Stimulated activated naive CD8-positive, alpha-beta T cell treated with anti-CD3 and anti-CD28 coated beads, Interleukin-15, amount 100 ng/mL, for 72 hours (primary cell): Measurements from ENCODE around the gene FOXK2.
"Not testable (repeated sequence)": the region's sequence is repeated elsewhere in the genome, so short reads cannot be mapped to it uniquely, and the experiment has no call there.

Source experiments
- ATAC-seq: fragments of 150-1000 bp; cut with Tn5 transposase; 2 replicates; pipeline ENCODE4 v1.10.0; 2021; ENCODE audit warnings: mild to moderate bottlenecking, moderate library complexity
- DNase-seq, 2 donors: peaks; one replicate each; pipeline ENCODE4 v3.0.0; 2021 to 2022
- H3K27ac Mint-ChIP-seq, 2 donors: one replicate each; pipeline ENCODE4 v1.8.0; 2022; ENCODE audit warnings: mild to moderate bottlenecking in 2 of 2, mixed read lengths in 2 of 2, moderate library complexity in 2 of 2
- H3K27me3 Mint-ChIP-seq: one replicate; pipeline ENCODE4 v1.8.0; 2022; ENCODE audit warnings: mixed read lengths
- H3K4me1 Mint-ChIP-seq: one replicate; pipeline ENCODE4 v1.8.0; 2022; ENCODE audit warnings: mild to moderate bottlenecking, mixed read lengths
- H3K4me3 Mint-ChIP-seq, 2 donors: one replicate each; pipeline ENCODE4 v1.8.0; 2022; ENCODE audit warnings: mild to moderate bottlenecking in 2 of 2, mixed read lengths in 2 of 2, moderate library complexity in 1 of 2
- H3K9me3 Mint-ChIP-seq, 2 donors: one replicate each; pipeline ENCODE4 v1.8.0; 2022; ENCODE audit warnings: mixed read lengths in 2 of 2

Gene FOXK2

DNA sequence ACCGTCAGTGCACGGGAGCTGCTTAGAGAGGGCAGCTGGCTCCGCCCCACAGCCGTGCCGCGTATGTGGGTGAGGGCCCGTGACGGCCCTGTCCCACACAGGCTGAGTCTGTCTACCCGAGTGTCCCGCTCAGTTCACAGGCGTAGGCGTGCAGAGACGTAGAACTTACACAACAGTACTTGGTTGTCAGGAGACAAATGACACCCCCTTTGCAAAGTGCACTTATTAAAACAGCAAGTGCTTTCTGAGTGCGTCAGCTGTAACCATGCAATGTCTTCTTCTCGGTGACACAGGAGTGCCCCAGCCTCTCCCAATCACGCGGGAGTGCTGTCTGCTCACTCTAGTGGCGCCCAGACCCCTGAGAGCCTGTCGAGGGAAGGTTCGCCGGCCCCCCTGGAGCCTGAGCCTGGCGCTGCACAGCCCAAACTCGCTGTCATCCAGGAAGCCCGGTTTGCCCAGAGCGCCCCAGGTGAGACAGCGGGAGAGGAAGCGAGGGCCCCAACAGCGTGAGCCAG is 64.2 kb downstream of the FOXK2 start:
- no peaks in the 10 kb centered on the region for H3K27me3 Mint-ChIP-seq
- H3K4me3 Mint-ChIP-seq: no peak overlapping the region
- ATAC-seq: no peak
- peak overlapping the region; percentile 54 to 61 for H3K27ac Mint-ChIP-seq
- DNase-seq: no peak
- no peaks in the 10 kb centered on the region for H3K9me3 Mint-ChIP-seq
- peaks cover 48% of the 10 kb centered on the region for H3K4me1 Mint-ChIP-seq

DNA sequence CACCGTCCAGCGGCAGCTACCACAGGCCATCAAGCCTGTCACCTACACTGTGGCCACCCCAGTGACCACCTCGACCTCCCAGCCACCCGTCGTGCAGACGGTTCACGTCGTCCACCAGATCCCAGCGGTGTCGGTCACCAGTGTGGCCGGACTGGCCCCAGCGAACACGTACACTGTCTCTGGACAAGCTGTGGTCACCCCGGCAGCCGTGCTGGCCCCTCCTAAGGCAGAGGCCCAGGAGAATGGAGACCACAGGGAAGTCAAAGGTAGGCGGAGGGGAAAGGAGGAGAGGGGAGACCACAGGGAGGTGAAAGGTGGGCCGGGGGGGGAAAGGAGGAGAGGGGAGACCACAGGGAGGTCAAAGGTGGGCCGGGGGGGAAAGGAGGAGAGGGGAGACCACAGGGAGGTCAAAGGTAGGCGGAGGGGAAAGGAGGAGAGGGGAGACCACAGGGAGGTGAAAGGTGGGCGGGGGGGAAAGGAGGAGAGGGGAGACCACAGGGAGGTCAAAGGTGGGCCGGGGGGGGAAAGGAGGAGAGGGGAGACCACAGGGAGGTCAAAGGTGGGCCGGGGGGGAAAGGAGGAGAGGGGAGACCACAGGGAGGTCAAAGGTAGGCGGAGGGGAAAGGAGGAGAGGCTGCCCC is 66.5 kb downstream of the FOXK2 start:
- H3K4me3 Mint-ChIP-seq: peak overlapping the region in 1 of 2 donors; percentile 18
- peak overlapping the region; percentile 59 to 61 for H3K27ac Mint-ChIP-seq
- H3K4me1 Mint-ChIP-seq: peaks cover 50% of the 10 kb centered on the region
- not testable (repeated sequence) for H3K27me3 Mint-ChIP-seq, H3K9me3 Mint-ChIP-seq, ATAC-seq, DNase-seq

DNA sequence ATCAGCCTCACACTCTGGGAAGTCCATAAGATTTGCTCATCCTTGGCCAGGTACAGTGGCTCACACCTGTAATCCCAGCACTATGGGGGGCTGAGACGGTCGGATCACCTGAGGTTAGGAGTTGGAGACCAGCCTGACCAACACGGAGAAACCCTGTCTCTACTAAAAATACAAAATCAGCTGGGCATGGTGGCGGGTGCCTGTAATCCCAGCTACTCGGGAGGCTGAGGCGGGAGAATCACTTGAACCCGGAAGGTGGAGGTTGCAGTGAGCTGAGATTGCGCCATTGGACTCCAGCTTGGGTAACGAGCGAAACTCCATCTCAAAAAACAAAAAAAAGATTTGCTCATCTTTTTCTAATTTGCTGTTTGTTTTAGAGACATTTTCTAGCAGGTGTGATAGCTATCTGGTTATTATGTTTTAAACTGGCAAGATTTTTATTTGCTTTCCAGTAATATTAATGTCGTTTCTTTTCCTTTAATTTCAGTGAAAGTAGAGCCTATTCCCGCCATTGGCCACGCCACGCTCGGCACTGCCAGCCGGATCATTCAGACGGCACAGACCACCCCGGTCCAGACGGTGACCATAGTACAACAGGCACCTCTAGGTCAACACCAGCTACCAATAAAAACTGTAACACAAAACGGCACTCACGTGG is 67.2 kb downstream of the FOXK2 start:
- H3K27me3 Mint-ChIP-seq: no peaks in the 10 kb centered on the region
- peak overlapping the region in 1 of 2 donors; percentile 14 for H3K27ac Mint-ChIP-seq
- H3K4me1 Mint-ChIP-seq: peaks cover 57% of the 10 kb centered on the region
- DNase-seq: no peak
- no peaks in the 10 kb centered on the region for H3K9me3 Mint-ChIP-seq
- H3K4me3 Mint-ChIP-seq: no peak overlapping the region
- ATAC-seq: no peak

DNA sequence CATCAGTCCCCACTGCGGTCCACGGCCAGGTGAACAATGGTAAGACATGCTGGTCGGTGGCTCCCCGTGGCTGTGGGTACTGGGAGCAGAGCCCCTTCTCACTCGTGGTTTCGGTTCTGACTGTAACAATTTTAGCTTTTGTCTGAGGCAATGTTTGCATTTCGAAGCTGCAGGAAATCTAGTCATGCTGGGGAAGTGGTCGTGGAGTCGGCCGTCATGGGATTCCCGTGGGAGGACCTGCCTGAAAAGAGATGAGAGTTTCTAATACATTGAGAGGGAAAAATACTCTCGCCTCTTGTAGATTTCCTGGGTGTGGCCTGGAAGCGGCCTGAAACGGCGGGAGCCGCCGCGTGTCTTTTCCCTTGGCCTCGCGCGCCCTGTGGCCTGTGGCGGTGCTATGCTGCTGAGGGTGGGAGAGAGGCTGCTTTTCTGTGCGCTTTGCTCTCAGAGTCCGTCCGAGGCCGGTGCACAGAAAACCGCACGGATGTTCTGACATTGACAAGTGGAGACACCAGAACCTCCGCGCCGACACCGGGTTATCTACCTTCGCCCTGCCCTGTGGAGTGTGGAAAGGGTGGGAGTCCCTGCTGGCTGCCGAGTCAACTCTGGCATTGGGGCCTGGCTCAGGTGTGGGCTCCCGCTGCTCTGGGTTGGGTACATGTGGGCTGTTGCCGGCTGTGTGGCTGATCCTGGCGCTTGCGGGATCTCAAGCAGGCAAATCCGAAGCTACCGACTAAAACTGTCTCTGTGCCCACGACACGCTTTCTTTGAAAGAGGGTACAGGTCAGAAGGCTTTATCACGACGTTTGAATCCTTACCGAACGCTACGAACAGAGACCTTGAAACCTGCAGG is 67.9 kb downstream of the FOXK2 start:
- peaks cover 65% of the 10 kb centered on the region for H3K4me1 Mint-ChIP-seq
- peak; percentile 32 for ATAC-seq

DNA sequence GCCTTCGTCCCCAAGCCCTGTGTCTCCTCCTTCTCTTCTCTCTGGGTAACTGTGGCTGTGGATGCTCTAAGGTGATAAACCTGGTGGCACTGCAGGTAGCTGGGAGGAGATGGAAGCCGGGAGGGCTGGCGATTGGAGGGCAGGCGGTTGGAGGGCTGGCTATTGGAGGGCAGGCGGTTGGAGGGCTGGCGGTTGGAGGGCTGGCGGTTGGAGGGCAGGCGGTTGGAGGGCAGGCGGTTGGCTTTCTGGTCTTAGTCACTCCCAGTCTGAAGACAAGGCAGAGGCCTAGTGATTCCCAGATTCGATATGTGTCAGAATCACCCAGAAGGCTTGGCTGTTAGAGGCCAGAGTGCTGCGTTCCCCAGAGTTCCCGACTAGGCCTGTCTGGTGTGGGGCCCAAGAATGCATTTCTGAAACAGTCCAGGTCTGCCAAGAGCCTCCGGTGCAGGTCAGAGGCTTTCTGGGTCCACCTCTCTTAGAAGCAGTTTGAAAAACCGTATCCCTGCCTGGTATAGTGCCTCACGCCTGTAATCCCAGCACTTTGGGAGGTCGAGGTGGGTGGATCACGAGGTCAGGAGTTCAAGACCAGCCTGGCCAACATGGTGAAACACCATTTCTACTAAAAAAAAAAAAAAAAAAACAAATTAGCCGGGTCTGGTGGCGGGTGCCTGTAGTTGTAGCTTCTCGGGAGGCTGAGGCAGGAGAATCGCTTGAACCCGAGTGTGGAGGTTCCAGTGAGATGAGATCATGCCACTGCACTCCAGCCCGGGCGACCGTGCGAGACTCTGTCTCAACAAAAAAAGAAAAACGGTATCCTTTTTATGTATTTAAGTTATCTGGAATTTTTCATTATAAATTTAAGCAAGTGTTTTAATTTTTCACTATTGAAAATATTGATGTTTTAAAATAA is 69.0 kb downstream of the FOXK2 start:
- ATAC-seq: no peak
- H3K27ac Mint-ChIP-seq: peak overlapping the region in 1 of 2 donors; percentile 91
- no peaks in the 10 kb centered on the region for H3K9me3 Mint-ChIP-seq
- no peak for DNase-seq
- H3K4me1 Mint-ChIP-seq: peaks cover 74% of the 10 kb centered on the region
- no peak overlapping the region for H3K4me3 Mint-ChIP-seq
- H3K27me3 Mint-ChIP-seq: no peaks in the 10 kb centered on the region

More for the DNA sequence above, 67.9 kb downstream of the FOXK2 start:
- peak in 1 of 2 donors; percentile 32 for DNase-seq
- no peaks in the 10 kb centered on the region for H3K9me3 Mint-ChIP-seq
- no peaks in the 10 kb centered on the region for H3K27me3 Mint-ChIP-seq
- no peak overlapping the region for H3K4me3 Mint-ChIP-seq
- peak overlapping the region in 1 of 2 donors; percentile 27 for H3K27ac Mint-ChIP-seq

DNA sequence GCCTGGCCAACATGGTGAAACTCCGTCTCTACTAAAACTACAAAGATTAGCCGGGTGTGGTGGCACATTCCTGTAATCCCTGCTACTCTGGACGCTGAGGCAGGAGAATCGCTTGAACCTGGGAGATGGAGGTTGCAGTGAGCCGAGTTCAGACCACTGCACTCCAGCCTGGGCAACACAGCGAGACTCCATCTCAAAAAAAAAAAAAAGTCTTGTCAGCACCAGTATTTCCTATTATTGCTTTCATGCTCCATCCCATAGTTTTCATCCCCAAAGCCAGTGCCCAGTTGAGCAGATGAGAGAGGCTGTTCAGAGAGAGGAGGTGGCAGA is 70.3 kb downstream of the FOXK2 start:
- no peak overlapping the region for H3K27ac Mint-ChIP-seq
- peaks cover 78% of the 10 kb centered on the region for H3K4me1 Mint-ChIP-seq
- no peaks in the 10 kb centered on the region for H3K27me3 Mint-ChIP-seq
- DNase-seq (no peak), ATAC-seq (no peak)
- no peaks in the 10 kb centered on the region for H3K9me3 Mint-ChIP-seq
- H3K4me3 Mint-ChIP-seq: no peak overlapping the region

DNA sequence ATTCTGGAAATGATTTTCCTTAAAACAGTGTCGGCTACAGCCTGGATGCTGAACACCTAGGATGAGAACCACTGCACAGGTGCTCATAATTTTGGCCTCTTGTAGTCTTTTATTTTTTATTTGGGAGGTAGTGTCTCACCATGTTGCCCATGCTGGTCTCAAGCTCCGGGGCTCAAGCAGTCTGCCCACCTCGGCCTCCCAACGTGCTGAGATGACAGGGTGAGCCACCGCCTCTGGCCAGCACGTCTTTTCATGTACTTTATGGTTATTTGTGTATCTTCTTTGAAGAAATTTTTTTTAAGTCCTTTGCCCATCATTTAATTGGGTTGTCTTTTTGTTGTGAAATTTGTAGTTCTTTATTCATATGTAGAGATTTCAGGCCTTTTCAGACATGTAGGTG is 70.7 kb downstream of the FOXK2 start:
- no peaks in the 10 kb centered on the region for H3K27me3 Mint-ChIP-seq
- peak overlapping the region in 1 of 2 donors; percentile 75 for H3K27ac Mint-ChIP-seq
- peaks cover 76% of the 10 kb centered on the region for H3K4me1 Mint-ChIP-seq
- DNase-seq (no peak), ATAC-seq (no peak)
- no peak overlapping the region for H3K4me3 Mint-ChIP-seq
- H3K9me3 Mint-ChIP-seq: no peaks in the 10 kb centered on the region

DNA sequence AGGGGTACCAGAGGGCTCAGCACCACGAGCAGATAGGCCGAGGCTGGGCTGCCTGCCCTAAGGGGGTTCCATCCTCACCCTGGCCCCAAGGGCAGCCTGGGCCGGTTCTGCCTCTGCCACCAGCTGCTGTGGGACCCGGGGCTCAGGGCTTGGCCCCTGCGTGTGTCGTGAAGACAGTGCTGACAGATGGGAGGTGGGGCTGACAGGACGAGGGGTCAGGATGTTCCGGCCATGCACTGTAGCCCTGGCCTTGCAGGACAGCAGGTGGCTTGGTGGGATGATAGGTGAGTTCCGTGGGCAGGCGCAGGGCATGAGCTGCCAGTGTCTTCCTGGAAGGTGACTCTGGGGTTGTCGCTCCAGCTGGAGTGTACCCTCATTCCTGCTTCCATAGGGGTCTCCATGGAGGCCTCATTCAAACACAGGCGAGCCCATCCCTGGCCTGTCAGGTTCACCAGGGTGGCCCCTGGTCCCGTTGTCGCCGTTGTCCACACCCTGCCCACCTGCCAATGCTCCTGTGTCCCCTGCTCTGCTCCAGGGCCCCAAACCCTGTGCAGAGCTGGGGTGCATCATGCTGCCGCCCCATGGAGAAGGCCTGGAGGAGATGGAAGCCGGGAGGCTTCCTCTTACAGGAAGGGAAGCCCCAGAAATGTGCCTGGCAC is 71.5 kb downstream of the FOXK2 start:
- Mint-ChIP-seq H3K9me3 (no peaks in the 10 kb centered on the region), H3K4me3 (no peak overlapping the region), H3K4me1 (peaks cover 69% of the 10 kb centered on the region), H3K27me3 (no peaks in the 10 kb centered on the region), H3K27ac (peak overlapping the region in 1 of 2 donors; percentile 45)
- DNase-seq (no peak), ATAC-seq (no peak)

DNA sequence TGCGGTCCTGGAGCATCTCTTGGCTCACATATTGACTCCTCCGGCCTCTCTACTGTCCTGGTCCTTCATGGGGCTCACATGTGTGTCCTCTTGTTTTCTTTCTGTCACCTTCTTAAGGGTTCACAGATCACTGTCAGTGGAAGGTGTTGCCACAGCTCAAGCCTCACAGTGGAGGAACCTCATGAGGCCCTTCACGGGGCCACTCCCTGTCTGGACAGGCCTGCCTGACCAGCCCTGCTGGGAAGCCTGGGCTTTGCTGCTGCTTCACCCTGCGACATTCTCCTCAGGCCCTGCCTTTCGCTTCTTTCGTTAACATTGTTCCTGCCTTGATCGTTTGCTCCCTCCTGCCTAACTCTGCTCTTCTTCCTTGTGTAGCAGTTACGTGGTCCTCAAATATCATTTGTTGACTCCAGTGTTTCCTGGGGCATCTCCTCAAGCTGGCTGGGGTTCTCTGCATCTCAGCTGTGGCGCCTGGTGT is 72.8 kb downstream of the FOXK2 start:
- Mint-ChIP-seq H3K4me3 (peak overlapping the region; percentile 81 to 86), H3K27me3 (no peaks in the 10 kb centered on the region), H3K27ac (peak overlapping the region; percentile 0 to 79), H3K9me3 (no peaks in the 10 kb centered on the region), H3K4me1 (peaks cover 58% of the 10 kb centered on the region)
- no peak for ATAC-seq
- no peak for DNase-seq

DNA sequence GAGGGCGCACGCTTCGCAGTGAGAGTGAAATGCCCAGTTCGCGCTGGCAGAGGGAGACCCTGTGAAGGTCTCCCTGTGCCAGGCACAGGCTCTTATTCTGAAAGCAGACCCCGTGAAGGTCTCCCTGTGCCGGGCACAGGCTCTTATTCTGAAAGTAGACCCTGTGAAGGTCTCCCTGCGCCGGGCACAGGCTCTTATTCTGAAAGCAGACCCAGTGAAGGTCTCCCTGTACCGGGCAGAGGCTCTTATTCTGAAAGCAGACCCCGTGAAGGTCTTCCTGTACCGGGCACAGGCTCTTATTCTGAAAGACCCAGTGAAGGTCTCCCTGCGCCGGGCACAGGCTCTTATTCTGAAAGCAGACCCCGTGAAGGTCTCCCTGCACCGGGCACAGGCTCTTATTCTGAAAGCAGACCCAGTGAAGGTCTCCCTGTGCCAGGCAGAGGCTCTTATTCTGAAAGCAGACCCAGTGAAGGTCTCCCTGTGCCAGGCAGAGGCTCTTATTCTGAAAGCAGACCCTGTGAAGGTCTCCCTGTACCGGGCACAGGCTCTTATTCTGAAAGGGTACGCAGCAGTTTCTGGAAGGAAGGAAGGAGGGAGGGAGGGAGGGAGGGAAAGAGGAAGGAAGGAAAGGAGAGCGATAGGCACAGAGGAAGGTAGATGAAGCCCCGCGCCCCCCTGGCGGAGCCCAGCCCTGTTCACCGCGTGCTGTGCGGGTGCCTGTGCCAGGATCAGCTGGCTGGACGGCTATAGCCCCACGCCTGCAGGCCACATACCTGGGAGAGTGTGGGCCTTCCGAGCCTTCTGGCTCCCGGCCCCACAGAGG is 73.4 kb downstream of the FOXK2 start:
- Mint-ChIP-seq H3K9me3 (no peaks in the 10 kb centered on the region), H3K4me3 (peak overlapping the region; percentile 81 to 86), H3K27ac (peak overlapping the region; percentile 75 to 79), H3K4me1 (peaks cover 51% of the 10 kb centered on the region), H3K27me3 (no peaks in the 10 kb centered on the region)
- DNase-seq (peak; percentile 44 to 70), ATAC-seq (peak; percentile 52)

DNA sequence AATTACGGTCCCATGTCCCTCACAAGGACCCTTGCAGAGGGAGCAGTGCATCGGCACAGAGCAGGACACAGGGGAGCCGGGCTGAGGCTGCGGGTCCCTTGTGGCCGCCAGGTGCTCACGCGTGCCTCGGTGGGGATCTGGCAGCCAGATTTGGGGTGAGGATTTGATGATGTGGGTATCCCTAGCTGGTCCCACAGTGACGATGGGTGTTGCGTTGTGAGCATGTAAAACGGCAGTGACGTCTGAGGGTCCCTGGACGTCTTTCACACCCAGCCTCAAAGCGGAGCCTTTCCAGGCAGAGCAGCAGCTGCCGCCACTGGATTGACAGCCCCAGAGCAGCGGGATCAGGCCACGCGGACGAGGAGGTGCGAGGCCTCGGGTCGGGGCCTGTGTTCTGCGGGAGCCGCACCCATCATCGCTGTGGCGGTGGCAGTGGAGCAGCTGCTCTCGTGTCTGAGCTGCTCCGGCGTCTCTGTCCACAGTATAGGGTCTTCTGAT is 74.1 kb downstream of the FOXK2 start:
- ATAC-seq: no peak
- Mint-ChIP-seq H3K4me1 (peaks cover 46% of the 10 kb centered on the region), H3K27me3 (no peaks in the 10 kb centered on the region), H3K27ac (peak overlapping the region; percentile 75 to 79), H3K9me3 (no peaks in the 10 kb centered on the region), H3K4me3 (peak overlapping the region; percentile 81 to 86)
- DNase-seq: no peak

DNA sequence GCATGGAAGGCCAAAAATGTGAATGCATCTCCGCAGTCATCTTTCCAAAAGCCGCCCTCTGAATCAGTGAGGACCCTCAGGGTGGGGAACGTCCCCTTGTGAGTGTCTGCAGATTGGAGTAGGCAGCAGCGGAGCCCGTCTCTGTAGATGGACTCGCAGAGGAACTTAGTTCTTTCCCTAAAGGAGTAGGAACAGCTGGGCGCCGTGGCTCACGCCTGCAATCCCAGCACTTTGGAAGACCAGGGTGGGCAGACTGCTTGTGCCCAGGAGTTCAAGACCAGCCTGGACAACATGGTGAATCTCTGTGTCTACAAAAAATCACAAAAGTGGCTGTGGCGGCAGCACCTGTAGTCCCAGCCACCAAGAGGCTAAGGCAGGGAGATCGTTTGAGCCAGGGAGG is 75.0 kb downstream of the FOXK2 start:
- no peak for DNase-seq
- ATAC-seq: no peak
- peak overlapping the region in 1 of 2 donors; percentile 87 for H3K27ac Mint-ChIP-seq
- H3K4me3 Mint-ChIP-seq: peak overlapping the region; percentile 15 to 86
- no peaks in the 10 kb centered on the region for H3K27me3 Mint-ChIP-seq
- no peaks in the 10 kb centered on the region for H3K9me3 Mint-ChIP-seq
- H3K4me1 Mint-ChIP-seq: peaks cover 46% of the 10 kb centered on the region

DNA sequence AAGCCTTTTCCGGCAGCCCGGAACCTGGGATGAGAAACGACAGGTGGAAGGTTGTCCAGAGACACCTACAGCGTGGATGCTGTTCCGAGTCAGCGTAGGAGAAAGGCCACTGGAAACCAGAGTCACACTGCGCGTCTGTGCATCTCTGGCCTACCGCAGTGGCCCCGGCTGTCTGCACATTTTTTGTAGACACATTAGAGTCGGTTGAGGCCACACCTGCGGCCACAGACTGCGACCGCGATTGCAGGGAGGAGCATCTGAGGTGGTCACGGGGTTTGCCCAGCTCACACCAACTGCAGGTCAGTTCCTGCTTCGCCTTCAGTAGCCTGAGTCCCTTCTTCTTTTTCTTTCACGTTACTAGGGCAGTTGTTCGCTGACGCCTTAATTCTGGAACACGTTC is 76.4 kb downstream of the FOXK2 start:
- Mint-ChIP-seq H3K27me3 (no peaks in the 10 kb centered on the region), H3K4me1 (peaks cover 42% of the 10 kb centered on the region), H3K27ac (no peak overlapping the region), H3K4me3 (no peak overlapping the region), H3K9me3 (no peaks in the 10 kb centered on the region)
- DNase-seq (no peak), ATAC-seq (no peak)

DNA sequence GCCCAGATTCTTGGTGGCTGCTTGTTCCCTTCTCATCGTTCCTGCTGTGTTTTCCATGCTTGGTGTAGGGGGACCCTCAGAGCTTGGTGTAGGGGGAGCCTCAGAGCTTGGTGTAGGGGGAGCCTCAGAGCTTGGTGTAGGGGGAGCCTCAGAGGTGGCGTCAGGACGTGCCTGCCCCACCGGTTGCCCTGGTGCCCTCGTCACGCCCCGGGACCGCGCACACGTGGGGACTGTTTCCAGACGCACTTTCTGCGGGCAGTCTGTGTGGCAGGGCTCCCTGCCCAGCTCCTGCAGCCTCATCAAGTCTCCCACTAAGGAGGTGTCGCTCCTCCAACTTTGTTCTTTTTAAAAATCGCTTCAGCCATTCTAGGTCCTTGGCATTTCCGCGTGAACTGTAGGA is 76.8 kb downstream of the FOXK2 start:
- H3K27ac Mint-ChIP-seq: no peak overlapping the region
- H3K27me3 Mint-ChIP-seq: no peaks in the 10 kb centered on the region
- peaks cover 38% of the 10 kb centered on the region for H3K4me1 Mint-ChIP-seq
- DNase-seq (no peak), ATAC-seq (no peak)
- H3K4me3 Mint-ChIP-seq: no peak overlapping the region
- H3K9me3 Mint-ChIP-seq: no peaks in the 10 kb centered on the region
